Measurements from ENCODE around the gene SYNDIG1L.

Gene SYNDIG1L

DNA sequence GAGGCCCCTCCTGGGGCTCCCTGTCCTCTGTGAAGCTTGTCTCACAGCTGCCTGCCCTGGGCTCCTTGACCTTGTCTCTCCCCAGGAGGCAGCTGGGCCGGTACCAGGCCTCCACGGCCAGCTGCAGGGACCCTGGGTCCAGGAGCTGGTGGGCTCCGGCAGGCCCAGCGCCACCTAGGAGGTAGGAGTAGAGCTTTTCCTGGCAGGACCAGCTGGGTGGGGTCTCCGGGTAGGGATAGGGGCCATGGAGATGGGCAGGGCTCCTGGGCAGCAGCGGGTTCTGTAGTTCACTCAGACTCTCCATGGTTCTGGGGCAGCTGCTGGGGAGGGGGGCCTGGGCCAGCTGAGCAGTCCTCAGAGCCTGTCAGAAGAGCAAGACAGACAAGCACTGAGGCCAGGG lies 16.6 kb downstream of the SYNDIG1L start:
- Histone ChIP-seq H3K4me2 (no peak overlapping the region), H3K27ac (no peak overlapping the region), H3K36me3 (ENCODE audit: insufficient read depth) (no peaks in the 10 kb centered on the region), H3K4me1 (ENCODE audit: low read depth, poor library complexity, severe bottlenecking) (no peaks in the 10 kb centered on the region), H3K4me3 (IDR thresholded peaks at IDR 0.05; ENCODE audit: insufficient read depth, low read depth, low read length) (no peak overlapping the region), H3K27me3 (ENCODE audit: insufficient read depth, low read depth) (no peaks in the 10 kb centered on the region), H2AFZ (ENCODE audit: low read depth) (no peak overlapping the region), H4K20me1 (ENCODE audit: insufficient read depth) (no peaks in the 10 kb centered on the region), H3K79me2 (ENCODE audit: insufficient read depth, low read depth) (no peaks in the 10 kb centered on the region), H3K9ac (no peak overlapping the region)
- TF ChIP-seq, protein P1, sequence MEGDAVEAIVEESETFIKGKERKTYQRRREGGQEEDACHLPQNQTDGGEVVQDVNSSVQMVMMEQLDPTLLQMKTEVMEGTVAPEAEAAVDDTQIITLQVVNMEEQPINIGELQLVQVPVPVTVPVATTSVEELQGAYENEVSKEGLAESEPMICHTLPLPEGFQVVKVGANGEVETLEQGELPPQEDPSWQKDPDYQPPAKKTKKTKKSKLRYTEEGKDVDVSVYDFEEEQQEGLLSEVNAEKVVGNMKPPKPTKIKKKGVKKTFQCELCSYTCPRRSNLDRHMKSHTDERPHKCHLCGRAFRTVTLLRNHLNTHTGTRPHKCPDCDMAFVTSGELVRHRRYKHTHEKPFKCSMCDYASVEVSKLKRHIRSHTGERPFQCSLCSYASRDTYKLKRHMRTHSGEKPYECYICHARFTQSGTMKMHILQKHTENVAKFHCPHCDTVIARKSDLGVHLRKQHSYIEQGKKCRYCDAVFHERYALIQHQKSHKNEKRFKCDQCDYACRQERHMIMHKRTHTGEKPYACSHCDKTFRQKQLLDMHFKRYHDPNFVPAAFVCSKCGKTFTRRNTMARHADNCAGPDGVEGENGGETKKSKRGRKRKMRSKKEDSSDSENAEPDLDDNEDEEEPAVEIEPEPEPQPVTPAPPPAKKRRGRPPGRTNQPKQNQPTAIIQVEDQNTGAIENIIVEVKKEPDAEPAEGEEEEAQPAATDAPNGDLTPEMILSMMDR (conservative IDR thresholded peaks at IDR 0.05; ENCODE audit: low read depth, low read length), result no peak

DNA sequence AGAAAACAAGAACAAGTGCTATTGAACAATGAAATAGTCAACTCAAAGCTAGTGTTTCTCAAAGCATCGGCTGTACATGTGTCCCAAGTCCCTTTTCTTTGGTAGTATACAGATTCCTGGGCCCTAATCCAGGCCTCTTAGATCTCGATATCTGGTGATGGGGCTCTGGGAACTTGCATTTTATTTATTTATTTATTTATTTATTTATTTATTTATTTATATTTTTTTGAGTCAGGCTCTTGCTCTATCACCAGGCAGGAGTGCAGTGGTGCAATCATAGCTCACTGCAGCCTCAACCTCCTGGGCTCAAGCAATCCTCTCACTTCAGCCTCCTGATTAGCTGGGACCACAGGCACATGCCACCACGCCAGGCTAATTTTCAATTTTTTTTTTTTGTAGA lies 17.1 kb downstream of the SYNDIG1L start:
- Histone ChIP-seq H4K20me1 (ENCODE audit: insufficient read depth) (no peaks in the 10 kb centered on the region), H2AFZ (ENCODE audit: low read depth) (no peak overlapping the region), H3K27ac (no peak overlapping the region), H3K4me3 (IDR thresholded peaks at IDR 0.05; ENCODE audit: insufficient read depth, low read depth, low read length) (no peak overlapping the region), H3K4me1 (ENCODE audit: low read depth, poor library complexity, severe bottlenecking) (no peaks in the 10 kb centered on the region), H3K27me3 (ENCODE audit: insufficient read depth, low read depth) (no peaks in the 10 kb centered on the region), H3K36me3 (ENCODE audit: insufficient read depth) (no peaks in the 10 kb centered on the region), H3K4me2 (no peak overlapping the region), H3K9ac (no peak overlapping the region), H3K79me2 (ENCODE audit: insufficient read depth, low read depth) (no peaks in the 10 kb centered on the region)
- TF ChIP-seq, protein P1 (conservative IDR thresholded peaks at IDR 0.05; ENCODE audit: low read depth, low read length), result no peak

DNA sequence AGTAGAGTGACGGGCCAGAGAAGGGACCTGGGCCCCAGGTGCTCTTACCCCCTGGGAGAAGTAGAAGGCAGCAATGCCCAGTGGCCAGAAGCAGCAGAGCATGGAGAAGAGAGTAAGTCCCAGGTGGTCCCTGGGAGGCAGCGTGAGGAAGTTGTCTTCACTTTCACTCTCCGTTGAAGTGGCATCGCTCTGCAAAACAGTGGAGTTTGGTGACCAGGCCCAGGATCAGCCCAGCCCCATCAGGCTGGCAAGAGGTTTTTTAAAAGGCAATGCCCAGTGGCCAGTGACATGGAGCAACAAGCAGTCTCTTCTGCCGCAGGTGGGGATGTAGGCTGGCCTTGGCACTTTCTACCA lies 18.2 kb downstream of the SYNDIG1L start:
- H3K4me1 ChIP-seq (ENCODE audit: low read depth, poor library complexity, severe bottlenecking), result peaks cover 9% of the 10 kb centered on the region
- TF ChIP-seq, protein P1 (conservative IDR thresholded peaks at IDR 0.05; ENCODE audit: low read depth, low read length), result no peak
- no peaks in the 10 kb centered on the region for H3K27me3 ChIP-seq (ENCODE audit: insufficient read depth, low read depth)
- no peak overlapping the region for H3K27ac ChIP-seq
- H4K20me1 ChIP-seq (ENCODE audit: insufficient read depth), result no peaks in the 10 kb centered on the region
- H2AFZ ChIP-seq (ENCODE audit: low read depth), result no peak overlapping the region
- no peaks in the 10 kb centered on the region for H3K79me2 ChIP-seq (ENCODE audit: insufficient read depth, low read depth)
- no peaks in the 10 kb centered on the region for H3K36me3 ChIP-seq (ENCODE audit: insufficient read depth)
- no peak overlapping the region for H3K4me3 ChIP-seq (IDR thresholded peaks at IDR 0.05; ENCODE audit: insufficient read depth, low read depth, low read length)
- no peak overlapping the region for H3K9ac ChIP-seq
- H3K4me2 ChIP-seq, result no peak overlapping the region

DNA sequence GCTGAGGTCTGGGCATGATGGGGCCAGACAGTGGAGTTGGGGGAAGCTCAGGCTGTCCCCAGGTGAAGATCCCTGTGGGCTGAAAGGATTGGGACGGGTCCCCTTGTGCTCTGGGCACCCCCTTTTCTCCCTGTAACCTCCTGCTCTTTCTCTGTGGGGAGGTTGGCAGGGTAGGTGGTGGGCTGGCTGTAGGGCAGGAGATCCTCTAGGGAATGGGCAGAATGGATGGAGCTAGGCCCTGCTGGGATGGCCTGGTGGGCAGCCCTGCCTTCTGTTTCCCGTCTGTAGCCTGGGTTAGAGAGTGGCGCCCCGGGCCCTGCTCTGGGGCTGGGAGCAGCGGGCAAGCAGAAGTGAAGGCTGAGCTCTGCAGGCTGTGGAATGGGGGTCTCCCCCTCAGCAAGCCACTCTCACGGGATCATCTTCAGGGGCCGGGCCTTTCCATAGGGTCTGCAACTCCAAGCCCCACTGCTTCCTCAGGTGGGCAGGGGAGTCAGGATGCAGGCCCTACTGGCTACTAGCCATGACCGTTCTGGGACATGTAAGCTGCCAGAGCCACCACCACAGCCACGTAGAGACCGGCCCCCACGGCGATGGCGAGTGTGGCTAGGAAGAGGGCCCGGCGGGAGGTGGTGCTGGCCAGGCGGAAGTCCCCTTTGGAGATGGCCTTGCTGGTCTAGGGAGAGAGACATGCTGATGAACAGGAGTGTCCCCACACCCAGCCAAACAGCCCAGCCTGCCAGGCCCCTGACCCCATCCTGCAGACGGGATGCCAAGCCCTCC lies 18.8 kb downstream of the SYNDIG1L start:
- H3K4me3 ChIP-seq (IDR thresholded peaks at IDR 0.05; ENCODE audit: insufficient read depth, low read depth, low read length), result no peak overlapping the region
- no peaks in the 10 kb centered on the region for H3K27me3 ChIP-seq (ENCODE audit: insufficient read depth, low read depth)
- H3K36me3 ChIP-seq (ENCODE audit: insufficient read depth), result no peaks in the 10 kb centered on the region
- no peak overlapping the region for H3K9ac ChIP-seq
- TF ChIP-seq, protein P1 (conservative IDR thresholded peaks at IDR 0.05; ENCODE audit: low read depth, low read length), result no peak
- no peaks in the 10 kb centered on the region for H4K20me1 ChIP-seq (ENCODE audit: insufficient read depth)
- no peaks in the 10 kb centered on the region for H3K79me2 ChIP-seq (ENCODE audit: insufficient read depth, low read depth)
- H2AFZ ChIP-seq (ENCODE audit: low read depth), result no peak overlapping the region
- peaks cover 14% of the 10 kb centered on the region for H3K4me1 ChIP-seq (ENCODE audit: low read depth, poor library complexity, severe bottlenecking)
- no peak overlapping the region for H3K4me2 ChIP-seq
- H3K27ac ChIP-seq, result no peak overlapping the region

All from KMS-11 (cell line).